HK-2 (cell line): Measurements from ENCODE around the gene RASD2.

Experiments used
- DNase-seq: peaks from one replicate; pipeline ENCODE4 v3.0.0-alpha.2; 2018; ENCODE audit not compliant: unreplicated experiment

The RASD2 gene

DNA sequence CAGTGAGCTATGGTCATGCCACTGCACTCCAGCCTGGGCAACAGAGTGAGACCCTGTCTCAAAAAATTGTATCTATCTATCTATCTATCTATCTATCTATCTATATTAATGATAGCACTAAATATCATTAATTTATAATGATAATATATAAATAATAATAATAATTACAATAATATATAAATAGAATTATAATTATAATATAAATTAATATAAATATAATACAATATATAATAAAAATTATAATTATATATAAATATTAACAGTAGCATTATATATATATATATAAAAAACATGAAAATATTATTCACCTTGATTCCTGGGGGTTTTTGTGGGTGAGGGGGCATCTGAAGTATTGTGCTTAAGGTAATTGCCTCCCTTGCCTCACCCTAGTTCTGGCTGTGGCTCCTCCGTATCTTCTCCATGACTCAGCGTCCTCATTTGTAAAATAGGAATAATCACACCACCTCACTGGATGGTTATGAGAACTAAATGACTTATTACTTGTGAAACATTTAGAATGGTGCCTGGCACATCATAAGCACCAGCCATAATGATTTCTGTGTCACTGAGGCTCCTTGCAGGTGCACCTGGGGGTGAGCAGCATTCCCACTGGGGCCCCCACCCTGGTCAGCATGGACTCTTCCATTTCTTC lies 18.8 kb downstream of the RASD2 start:
- no peak for DNase-seq

- no peak for DNase-seq
Measured at GRCh38 chr22:35560366-35560765, 19.7 kb downstream of the RASD2 start.

DNA sequence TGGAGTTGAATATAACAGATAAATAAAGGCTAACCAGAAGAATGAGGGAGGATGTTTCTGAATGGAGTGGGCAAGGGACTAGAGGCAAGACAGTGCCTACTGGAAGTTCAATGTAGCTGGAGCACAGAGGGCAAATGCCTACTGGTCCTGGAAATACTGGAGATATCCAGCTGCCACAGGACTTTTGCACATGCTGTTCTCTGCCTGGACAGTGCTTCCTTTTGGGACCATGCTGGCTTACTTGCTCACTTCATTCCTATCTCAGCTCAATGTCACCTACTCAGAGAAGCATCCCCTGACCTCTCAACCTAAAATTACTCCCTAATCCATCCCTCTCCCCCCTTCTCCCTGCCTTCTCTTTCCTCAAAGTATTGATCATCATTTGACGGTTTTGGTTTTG lies 20.2 kb downstream of the RASD2 start:
- DNase-seq, result no peak

GRCh38 chr22:35561796-35562526 lies 21.3 kb downstream of the RASD2 start:
- DNase-seq, result peak; percentile 75

DNA sequence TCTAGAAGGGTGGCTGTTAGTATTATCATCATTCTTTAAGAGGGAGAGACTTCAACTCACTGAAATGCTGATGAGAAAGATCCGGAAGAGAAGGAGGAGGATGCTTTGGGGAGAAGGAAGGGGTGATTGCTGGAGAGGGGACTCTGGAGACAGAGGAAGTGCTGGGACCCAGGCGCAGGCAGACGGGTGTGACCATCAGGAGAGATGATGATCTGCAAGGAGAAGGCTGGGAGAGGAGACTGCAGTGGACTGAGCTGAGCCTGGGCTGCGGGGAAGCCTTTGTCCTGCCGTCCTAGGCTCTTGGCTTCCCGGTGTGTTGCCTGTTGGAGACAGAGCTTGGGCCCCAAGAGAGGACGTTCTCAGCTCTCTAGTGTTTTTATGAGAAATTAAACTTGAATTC lies 22.6 kb downstream of the RASD2 start:
- no peak for DNase-seq

DNA sequence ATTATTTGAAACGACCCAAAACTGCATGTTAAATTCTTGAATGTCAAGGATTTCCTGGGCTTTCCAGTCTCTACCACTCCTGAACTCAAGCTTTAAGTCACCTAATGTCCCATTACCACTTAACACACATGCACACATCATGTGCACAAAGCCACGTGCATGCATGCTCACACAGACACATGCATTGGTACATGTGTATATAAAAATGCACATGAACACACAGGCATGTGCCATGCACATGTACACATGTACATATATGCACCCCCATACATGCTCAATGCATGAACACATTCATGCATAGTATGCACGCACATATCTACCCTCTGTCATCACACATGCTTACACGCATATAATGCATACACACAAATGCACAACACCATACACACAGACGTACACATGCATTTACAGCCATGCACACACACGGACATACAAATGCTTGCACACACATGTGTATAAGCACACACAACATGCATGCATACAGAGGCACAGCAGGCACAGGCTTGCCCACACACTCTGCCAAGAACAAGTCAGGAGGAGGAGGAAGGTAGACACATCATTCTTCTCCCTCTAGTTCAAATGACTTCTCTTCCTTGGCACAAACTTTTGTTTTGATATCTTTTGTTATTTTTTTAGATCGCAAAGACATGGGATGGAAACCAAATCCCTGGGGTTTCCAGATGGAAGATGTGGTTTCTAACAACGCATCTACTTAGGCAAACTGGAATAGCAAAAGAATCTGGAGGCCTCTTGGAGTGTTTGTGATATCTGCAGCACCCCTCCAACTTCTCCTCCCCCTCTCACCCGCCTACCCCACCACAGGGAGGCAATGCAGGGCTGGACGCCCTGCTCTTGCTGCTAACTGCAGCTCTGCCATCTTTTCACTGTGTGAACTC lies 24.6 kb downstream of the RASD2 start:
- no peak for DNase-seq

DNA sequence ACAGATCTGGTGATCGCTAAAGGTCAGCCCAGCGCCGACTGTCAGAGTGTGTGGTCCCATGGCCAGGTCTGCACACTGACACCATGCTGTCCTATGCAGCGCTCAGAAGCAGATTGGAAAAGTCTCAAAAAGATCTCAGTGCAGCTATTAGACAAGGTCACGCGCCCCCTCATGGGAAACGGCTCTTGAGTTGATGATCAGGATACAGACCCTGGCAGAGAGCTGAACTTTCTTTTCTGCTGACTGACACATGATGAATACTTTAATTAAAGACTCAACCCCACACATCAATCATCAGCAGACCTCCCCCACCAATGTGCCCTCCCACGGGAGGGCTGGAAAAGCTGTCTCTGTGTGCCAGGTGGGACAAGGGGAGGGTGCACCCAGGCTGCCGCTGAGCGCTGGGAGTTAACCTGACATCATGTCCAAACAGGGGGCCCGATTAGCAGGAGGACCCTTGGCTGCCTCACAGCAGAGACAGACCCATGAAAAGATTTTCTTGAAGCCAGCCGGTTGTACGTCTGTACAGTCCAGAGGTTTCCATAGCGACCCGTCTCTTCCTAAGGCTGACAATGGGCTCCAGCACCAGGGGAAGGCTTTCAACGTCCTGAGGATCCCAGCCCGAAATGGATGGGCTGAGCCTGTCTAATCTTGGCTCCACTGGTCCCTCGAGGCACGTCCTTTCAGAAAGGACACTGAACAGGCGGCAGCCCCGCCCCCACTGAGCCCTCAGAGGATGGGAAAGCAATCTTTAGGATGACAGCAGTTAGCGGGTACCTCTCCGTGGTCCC lies 26.9 kb downstream of the RASD2 start:
- no peak for DNase-seq

- peak; percentile 47 for DNase-seq
Measured at GRCh38 chr22:35568751-35569739, 28.4 kb downstream of the RASD2 start.

- DNase-seq, result no peak
Measured at GRCh38 chr22:35569916-35570315, 29.3 kb downstream of the RASD2 start.

DNA sequence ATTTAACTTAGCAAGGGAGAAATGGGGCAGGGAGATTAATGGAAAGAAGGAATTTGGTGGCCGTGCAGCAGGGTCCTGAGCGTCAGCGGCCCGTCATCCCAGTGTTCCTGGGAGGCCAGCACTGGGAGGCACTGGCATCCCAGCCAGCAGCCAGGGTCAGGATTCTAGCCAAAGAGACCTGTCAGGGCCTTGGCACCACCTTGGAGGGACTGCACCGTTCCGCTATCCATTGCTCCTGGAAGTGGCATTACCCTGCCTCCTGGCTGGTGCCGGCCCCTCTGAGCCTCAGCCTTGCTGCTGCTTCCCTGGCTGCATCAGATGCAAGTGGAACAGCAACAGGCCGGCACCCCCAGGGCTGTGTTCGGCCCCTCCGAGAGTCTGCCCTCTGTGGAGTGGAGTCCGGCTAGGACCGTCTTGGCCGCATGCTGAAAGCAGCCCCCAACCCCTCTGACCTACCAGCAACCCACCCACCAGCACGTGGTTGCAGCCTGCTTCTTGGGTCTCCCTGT lies 30.1 kb downstream of the RASD2 start:
- DNase-seq, result no peak

DNA sequence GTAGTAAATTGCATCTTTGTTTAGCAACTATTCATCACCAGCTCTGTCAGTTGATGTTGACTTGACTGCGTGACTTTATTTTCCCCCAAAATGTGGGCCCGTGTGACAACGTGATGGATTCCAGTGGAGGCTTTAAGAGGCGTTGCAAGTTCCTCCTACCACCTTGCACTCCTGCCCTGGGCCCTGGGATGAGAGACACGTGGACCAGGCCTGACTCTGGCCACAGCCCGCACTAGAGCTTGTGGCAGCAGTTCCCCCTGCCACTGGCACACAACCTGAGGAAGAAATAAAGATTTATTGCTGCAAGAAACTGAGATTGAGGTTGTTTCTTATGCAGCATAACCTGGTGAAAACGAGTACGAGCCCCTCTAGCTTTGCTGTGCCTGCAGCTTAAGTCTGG lies 31.9 kb downstream of the RASD2 start:
- no peak for DNase-seq

DNA sequence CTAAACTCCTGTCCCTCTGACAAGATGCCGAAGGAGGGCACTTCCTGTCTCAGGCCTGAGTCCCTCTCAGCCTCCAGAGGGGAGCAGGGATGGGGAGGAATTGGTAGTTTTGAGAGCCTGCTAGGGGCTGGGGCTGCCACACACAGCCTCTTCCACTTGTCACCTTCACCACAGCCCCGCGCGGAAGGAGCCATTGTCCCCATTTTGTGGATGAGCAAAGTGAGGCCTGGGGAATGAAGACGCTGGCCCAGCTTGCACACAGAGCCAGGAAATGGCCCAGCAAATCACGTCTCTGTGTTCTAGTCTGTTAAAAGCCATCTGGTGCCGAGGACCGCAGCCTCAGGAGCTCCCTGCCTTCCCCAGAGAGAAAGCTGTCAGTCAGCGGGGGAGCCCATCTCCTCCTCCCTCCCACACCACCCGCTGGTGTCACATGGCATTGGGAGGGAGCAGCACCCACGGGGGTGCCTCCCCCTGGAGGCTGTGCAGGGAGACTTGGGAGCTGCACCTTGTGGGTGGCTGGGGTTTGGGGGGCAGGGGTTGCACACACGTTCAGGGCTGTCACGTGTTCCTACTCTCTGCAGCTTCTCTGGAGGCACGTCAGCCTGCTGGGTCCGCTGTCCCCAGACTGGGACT lies 34.6 kb downstream of the RASD2 start:
- DNase-seq, result no peak

DNA sequence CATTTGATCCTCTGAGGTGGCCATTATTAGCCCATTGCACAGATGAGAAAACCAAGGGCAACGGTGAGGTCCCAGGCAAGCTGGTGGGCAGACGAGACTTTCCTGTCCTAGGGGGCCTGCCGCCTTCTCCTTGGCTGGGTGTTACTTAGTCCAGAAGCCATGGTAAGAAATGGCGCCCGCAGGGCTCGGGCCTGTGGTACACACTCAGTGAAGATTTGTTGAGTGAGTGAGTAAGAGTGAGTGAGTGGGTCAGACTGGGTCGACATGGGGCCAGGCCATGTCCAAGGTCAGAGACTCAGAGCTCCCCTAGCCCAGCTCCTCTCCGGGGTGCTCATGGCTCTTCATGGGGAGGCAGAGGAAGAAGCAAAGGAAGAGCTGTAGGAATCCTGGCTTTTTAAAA lies 36.0 kb downstream of the RASD2 start:
- no peak for DNase-seq

DNA sequence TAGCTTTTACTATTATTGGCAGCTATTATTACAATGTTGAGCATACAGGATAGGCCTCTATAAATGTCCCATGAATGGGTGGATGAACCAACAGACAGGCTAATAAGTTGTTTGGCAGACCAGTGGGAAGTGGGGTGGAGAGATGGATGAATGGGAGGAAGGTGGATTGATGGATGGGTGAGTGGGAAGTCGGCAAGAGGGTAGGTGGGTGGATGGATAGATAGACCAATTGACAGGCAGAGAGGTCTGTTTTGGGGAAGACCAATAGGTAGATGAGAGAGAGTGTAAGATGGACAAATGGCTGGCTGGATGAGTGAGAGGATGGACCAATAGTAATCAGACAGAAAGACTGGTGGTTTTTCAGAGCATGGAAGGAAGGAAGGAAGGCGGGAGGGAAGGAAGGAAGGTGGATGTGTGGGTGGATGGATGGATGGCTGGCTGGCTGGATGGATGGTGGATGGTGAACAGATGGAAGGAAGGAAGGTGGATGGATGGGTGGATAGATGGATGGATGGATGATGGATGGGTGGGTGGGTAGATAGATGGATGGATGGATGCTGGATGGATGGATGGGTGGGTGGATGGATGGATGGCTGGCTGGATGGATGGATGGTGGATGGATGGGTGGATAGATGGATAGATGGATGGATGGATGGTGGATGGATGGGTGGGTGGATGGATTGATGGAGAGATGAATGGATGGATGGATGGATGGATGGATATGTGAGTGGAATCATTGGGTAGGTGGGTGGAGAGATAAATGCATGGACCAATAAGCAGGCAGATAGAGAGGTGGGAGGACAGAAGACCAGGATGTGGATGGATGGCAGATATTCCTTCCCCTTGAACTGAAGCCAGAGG lies 37.4 kb downstream of the RASD2 start:
- DNase-seq, result no peak

GRCh38 chr22:35578836-35579575 lies 38.4 kb downstream of the RASD2 start:
- DNase-seq, result no peak

DNA sequence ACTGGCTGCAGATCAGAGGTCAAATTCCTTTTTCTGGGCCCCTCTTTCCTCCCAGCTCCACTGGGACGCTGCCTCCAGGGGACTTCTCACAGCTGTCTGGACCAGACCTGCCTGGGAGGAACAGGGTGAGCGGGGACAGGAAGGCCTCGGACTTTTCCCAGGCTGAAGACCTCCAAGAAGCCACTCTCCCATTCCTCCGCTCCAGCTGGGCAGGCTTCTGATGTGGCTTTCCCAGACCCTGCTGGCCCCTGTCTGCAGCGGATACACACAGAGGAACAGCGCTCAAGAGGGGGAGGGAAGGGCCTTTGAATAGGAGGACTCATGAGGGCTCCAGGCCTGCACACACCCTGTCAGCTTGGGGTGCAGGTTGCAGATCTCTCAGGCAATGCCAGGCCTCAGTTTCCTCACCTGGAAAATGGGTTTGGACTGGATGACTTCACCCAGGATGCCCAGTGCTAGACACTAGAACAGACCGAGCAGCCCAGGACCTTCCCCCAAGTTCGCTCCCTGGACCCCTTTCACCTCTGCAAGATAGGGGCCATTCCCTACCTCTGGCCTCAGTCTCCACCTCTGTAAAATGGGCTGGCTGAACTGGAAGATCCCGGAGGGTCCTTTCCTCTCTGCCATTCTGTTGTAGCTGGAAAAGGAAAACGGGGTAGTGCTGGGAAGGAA lies 39.9 kb downstream of the RASD2 start:
- no peak for DNase-seq

DNA sequence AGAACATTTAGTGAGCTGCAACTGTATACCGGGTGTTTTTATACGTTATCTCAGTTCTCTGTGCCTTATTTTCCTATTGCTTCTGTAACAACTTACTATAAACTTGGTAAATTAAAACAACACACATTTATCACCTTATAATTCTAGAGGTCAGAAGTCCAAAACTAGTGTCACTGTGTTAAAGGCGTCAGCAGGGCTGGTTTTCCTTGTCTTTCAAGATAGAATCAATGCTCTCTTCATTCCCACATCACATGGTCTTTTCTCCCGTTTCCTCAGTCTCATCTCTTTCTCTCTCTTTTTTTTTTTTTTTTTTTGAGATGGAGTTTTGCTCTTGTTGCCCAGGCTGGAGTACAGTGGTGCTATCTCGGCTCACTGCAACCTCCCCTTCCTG lies 40.4 kb downstream of the RASD2 start:
- no peak for DNase-seq
